Measurements from ENCODE around the gene RNLS.

DNA sequence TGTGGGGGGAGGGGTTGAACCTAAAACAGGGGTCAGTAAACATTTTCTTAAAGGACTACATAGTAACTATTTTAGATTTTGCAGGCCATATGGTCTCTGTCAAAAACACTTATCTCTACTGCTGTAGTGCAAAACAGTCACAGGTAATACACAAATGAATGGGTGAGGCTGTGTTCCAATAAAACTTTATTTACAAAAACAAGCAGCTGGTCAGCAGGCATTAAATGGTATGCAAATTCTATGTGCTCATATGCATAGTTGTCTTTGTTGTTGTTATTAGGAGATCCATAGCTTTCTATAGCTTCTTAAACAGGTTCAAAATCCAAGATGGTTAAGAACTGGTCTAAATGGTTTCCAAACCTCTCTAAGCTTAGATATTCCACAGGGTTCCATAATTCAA is 302.6 kb downstream of the RNLS start:
- TF ChIP-seq CTCF (IDR thresholded peaks at IDR 0.05) (no peak), POLR2A (IDR thresholded peaks at IDR 0.05) (no peak)

All from tibial nerve (tissue), 3 donors.